Inflammatory macrophage (primary cell): ENCODE data around the gene PAX8.
A peak's percentile ranks its signal among the peaks of the same experiment; 100 is the strongest.

Experiments
- DNase-seq, 2 donors: peaks; one replicate each; pipeline ENCODE4 v3.0.0-alpha.2; 2020 to 2022

Gene PAX8

GRCh38 chr2:113182471-113183260 is 96.1 kb downstream of the PAX8 start:
- DNase-seq, result no peak

GRCh38 chr2:113181258-113182051 is 97.3 kb downstream of the PAX8 start:
- DNase-seq, result peak; percentile 56 to 69

GRCh38 chr2:113180131-113180946 is 98.4 kb downstream of the PAX8 start:
- no peak for DNase-seq

GRCh38 chr2:113179446-113180045 is 99.2 kb downstream of the PAX8 start:
- DNase-seq, result no peak

GRCh38 chr2:113178891-113179290 is 99.8 kb downstream of the PAX8 start:
- DNase-seq, result no peak

- DNase-seq, result no peak
Measured at GRCh38 chr2:113178069-113178746, 100.5 kb downstream of the PAX8 start.

GRCh38 chr2:113176696-113177355 is 101.9 kb downstream of the PAX8 start:
- no peak for DNase-seq

- no peak for DNase-seq
Measured at GRCh38 chr2:113175736-113176695, 102.7 kb downstream of the PAX8 start.

GRCh38 chr2:113175042-113175628 is 103.6 kb downstream of the PAX8 start:
- no peak for DNase-seq

- no peak for DNase-seq
Measured at GRCh38 chr2:113174376-113174750, 104.4 kb downstream of the PAX8 start.

GRCh38 chr2:113173542-113174375 is 105.0 kb downstream of the PAX8 start, which contains the start of gene PSD4:
TSS of gene PSD4 (plus strand) at chr2:113173971. CDS start at chr2:113182457, 8,486 bp downstream.
- peak; percentile 76 to 86 for DNase-seq

- DNase-seq, result no peak
Measured at GRCh38 chr2:113172721-113173541, 105.8 kb downstream of the PAX8 start.

GRCh38 chr2:113171334-113172075 is 107.2 kb downstream of the PAX8 start:
- no peak for DNase-seq

GRCh38 chr2:113169586-113169985 is 109.1 kb downstream of the PAX8 start:
- DNase-seq, result no peak

- no peak for DNase-seq
Measured at GRCh38 chr2:113169002-113169530, 109.7 kb downstream of the PAX8 start.

GRCh38 chr2:113167962-113168340 is 110.8 kb downstream of the PAX8 start:
- DNase-seq, result no peak
